Measurements from ENCODE around the gene STUM.
"Not testable (repeated sequence)": the region's sequence is repeated elsewhere in the genome, so short reads cannot be mapped to it uniquely, and the experiment has no call there.

Gene STUM

DNA sequence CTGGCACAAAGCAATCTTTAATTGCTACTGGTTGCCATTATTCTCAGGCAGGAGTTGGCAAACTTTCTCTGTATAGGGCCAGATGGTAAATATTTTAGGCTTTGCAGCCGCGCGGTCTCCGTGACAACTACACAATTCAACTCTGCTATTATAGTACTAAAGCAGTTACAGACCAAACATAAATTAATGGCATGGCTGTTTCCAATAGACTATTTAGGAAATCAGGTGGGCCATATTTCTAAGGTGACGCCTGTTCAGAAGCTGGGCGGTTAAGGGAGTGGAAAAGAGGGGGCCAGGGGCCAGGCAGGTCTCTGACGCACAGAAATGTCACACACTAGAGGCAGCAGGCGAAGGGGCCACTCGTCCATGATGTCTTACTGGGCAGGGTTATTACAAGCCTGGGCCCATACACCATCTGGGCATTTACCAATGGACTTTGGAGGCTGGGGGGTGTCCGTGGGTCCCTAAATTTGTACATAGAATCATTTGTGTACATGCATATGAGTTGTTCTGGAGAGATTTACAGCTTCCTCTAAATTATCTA is 80.1 kb downstream of the STUM start:
- DNase-seq, result no peak

GRCh38 chr1:226629210-226629895 is 80.8 kb downstream of the STUM start:
- DNase-seq, result no peak

GRCh38 chr1:226629896-226630550 is 81.5 kb downstream of the STUM start:
- no peak for DNase-seq

GRCh38 chr1:226630592-226630991 is 82.0 kb downstream of the STUM start:
- DNase-seq, result no peak

GRCh38 chr1:226631229-226632000 is 82.9 kb downstream of the STUM start:
- DNase-seq, result no peak

- no peak for DNase-seq
Measured at GRCh38 chr1:226632169-226632879, 83.8 kb downstream of the STUM start.

GRCh38 chr1:226632922-226633351 is 84.4 kb downstream of the STUM start:
- DNase-seq, result peak; percentile 67

GRCh38 chr1:226633541-226634165 is 85.1 kb downstream of the STUM start:
- no peak for DNase-seq

DNA sequence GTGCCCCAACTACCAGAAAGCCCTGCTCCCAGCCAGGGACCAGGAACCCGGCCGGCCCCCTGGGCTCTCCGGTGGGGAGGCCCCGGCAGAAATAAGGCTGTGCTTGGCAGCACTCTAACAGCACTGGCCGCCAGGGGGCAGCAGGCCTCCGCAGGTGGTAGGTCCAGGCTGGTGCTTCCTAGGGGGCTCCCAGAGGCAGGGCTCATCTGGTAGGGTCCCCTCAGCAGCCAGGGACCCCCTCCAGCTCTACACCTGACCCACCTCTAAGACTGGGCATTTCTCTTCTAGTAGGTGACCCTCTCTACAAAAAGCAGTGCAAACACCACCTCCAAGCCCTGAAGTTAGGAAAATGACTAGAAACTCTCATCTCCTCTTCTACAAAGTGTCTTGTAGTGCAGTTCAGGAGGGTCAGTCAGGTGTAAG is 85.6 kb downstream of the STUM start:
- peak; percentile 88 for DNase-seq

- no peak for DNase-seq
Measured at GRCh38 chr1:226634611-226635246, 86.2 kb downstream of the STUM start.

DNA sequence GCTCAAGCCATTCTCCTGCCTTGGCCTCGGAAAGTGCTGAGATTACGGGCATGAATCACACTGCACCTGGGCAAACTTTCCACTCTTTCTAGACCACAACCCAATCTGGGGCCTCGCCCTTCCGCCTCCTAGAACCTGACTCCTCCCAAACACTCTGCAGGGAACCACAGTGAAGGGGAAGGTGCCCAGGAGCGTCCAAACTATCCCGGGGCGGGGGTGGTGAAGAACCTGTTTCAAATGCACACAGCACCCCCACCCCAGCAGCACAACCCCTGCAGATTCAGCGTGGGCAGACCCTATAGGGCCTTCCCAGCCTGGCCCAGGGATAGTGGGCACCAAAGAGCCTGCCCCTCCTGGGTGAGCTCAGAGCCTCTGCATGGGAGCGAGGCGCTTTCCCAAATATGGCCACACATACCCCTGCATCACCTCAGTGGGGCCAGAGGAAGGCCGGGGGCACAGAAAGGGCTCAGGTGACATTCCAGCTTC is 86.9 kb downstream of the STUM start:
- DNase-seq, result peak; percentile 75

- no peak for DNase-seq
Measured at GRCh38 chr1:226636847-226637096, 88.2 kb downstream of the STUM start.

DNA sequence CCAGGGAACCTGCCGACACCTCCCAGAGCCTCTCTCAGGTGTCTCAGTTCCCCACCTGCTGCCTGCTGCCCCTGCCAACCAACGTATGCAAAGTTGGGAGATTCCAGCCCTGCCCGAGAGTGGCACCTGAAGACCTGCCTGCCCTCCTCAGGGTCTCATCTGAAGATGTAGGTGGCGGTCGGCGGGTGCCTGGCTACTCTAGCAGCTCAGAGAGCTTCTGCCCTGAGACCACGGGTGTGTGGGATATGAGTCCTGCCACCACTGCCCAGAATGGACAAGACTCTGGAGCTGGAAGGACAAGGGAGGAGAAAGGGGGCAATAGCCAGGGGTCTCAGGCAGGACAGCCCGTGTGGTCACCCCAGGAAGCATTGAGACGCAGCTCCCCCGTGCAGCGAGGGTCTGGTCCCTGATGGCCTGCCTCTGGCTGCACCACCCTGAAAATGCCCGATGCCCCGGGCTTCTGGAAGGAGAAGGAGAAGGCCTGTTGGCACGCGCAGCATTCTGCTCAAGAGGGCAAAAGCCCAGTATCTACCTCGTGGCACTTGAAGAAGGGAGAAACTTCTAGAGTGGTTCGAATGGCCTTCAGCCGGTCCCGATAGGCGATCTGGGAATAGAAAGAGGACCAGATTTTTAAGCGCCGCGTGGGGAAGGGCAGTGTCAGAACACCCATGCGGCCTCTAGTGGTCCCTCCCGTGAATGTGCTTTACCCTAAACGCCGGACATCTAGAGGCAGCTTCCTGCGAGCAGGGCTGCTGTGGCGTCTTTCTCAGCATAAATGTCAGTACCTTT is 88.8 kb downstream of the STUM start:
- DNase-seq, result no peak

DNA sequence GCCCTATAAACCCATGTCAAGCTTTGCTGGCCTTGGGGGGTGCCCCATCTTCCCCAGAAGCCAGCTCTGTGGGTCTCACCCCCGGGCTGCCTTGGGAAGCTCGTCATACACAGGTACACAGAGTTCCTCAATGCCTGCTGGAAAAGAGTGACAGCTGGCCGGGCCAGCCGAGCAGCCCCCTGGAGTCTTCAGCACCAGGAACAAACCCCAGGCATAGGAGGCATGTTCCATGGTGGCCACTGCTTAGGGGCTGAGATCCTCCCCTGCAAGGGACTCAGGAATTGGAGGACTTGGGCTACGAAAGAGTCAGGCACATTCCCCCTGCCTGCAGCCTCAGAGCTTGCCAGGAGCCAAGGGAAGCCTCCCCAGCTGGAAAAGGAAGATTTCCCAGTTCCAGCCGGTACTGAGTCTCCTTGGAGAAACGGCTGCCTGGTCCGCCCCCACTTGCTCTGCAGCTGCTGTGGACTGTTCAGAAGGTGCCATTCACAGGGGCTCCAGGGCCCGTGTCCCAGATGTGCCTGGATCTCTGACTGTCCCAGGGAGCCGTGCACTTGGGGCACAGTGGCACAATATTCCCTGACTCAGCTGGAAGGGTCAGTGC is 89.5 kb downstream of the STUM start:
- no peak for DNase-seq

DNA sequence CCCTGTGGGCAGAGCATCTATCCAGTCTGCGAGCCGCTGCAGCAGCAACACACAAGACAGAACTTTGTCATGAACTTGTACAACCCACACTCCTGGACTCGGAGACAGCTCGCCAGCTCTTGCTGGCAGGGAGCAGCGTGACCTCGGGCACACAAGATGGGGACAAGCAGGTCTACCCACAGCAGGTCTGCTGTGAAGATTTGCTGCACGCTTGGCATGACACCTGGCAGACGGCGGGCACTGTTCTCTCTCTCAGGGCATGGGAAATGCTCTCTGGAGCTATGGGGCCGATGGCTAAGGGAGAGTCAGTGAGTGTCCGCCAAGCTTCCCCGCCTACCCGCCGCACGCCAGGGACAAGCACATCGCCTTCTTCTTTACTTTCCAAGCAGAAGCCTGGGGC is 90.0 kb downstream of the STUM start:
- no peak for DNase-seq

DNA sequence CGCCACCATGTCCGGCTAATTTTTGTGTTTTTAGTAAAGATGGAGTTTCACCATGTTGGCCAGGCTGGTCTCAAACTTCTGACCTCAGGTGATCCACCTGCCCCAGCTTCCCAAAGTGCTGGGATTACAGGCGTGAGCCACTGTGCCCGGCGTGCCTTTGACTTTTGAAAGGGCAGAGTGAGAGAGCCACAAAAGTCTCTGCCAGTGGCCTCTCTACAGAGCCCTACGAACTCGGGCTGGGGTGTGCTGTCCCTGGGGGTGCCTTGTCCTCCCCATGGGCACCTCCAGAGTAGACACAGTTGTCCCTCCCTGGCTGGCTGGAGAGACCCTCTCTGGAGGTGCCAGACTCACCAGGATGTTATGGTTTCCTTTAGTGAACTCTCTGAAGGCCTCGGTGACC is 90.6 kb downstream of the STUM start:
- DNase-seq, result not testable (repeated sequence)

- DNase-seq, result no peak
Measured at GRCh38 chr1:226639631-226640061, 91.1 kb downstream of the STUM start.

- DNase-seq, result no peak
Measured at GRCh38 chr1:226640321-226641136, 92.0 kb downstream of the STUM start.

- DNase-seq, result no peak
Measured at GRCh38 chr1:226641671-226642231, 93.2 kb downstream of the STUM start.

All from stimulated activated CD4-positive, alpha-beta T cell treated with anti-CD3 and anti-CD28 coated beads, Interleukin-15, amount 100 ng/mL, for 24 hours (primary cell).